Measurements from ENCODE around the gene TRIM5.

TRIM5 gene

DNA sequence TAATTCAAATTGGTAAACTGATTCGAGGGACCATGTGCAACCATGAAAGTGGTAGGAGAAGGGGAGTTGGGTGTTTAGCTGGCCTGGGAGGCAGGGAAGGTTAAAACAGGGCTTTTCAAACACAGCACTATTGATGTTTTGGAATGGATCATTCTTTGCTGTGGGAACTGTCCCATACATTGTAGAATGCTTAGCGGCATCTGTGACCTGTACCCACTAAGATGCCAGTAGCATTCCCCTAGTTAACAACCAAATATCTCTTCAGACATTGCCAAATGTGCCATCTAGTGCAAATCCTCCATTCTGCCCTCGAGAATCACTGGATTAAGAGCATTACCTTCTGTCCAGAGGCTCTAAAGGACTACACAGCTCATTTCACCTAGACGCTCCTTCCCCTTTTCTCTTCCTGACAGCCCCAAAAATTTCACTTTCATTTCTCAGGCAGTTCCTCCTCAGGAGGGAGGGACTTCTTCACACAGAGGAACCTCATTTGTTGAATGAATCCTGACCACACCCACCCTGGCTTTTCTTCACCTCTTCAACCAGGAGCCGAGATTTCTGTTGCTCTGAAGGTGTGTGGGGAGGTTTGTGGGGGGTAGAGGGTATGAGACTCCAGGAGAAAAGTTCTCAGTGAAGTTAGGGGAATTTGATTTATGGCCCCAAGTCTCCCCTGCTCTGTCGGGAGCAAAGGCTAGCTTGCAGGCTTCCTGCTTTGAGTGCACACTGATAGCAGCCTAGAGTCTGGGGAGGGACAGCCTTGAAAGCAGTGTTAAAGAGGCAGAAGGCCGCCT is 60.2 kb downstream of the TRIM5 start, which contains the start of gene TRIM34:
Gene TRIM34, plus strand, starts transcription at position 513 of the 791 bp plus-strand sequence. CDS start 7,331 bp downstream, outside the sequence.
- DNase-seq (ENCODE audit: low spot score): peak; percentile 67

DNA sequence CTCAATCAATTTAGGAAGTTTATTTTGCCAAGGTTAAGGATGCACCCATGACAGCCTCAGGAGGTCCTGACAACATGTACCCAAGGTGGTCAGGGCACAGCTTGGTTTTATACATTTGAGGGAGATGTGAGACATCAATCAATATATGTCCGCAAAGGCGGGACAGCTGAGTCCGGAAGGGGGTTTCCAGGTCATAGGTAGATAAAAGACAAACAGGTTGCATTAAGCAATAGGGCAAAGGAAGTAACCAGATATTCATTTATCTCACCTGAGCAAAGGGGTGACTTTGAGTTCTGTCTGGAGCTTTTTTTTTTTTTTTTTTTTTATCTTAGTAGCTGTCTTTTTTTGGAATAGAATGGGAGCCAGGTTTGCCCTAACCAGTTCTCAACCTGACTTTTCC is 62.1 kb downstream of the TRIM5 start:
- no peak for DNase-seq (ENCODE audit: low spot score)

DNA sequence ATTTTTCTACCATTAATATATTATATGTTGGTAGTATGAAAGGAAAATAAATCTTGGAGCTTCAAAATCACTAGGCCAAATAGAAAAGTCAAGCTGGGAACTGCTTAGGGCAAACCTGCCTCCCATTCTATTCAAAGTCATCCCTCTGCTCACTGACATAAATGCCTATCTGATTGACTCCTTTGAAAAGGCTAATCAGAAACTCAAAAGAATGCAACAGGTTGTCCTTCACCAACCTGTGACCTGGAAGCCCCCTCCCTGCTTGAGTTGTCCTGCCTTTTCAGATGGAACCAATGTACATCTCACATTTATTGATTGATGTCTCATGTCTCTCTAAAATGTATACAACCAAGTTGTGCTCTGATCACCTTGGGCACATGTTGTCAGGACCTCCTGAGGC is 63.3 kb downstream of the TRIM5 start:
- DNase-seq (ENCODE audit: low spot score): no peak

DNA sequence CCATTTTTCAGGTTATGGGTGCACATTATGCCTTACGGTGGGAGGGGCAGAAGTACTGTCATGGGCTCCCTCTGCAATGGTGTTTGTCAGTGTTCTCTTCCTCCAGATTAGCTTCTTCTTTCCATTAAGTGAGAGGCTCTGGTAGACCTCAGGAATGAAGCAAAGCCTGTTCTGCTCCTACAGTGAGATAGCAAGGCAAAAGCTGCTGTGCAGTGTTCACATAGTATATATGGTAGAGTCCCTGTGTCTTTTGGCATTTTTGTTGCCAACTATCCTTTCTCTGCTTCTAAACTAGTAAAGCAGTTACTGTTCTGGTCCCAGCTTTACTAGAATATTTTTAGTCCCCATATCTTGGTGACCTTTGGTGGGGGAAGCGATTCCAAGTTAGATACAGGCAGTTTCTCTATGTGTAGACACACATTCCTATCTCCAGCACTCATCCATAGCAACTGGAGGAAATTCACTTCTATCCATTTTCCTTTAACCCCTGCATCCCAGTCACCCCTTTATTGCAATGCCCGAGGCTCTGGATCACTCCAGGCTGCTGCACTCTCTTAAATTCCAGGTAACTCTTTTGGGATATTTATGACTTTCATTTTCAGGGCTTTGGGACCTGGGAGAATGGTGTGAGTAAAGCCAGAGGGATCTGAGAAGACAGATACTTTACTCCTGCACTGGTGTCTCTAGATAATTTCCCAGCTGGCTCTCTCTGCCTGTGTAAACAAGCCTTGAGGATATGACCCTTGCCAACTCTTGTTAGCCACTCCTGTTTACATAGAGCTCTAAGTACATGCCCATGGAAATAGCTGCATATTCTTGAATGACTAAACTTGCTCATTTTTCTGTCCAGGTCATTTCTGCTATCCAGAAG is 64.0 kb downstream of the TRIM5 start:
- DNase-seq (ENCODE audit: low spot score): peak; percentile 50

DNA sequence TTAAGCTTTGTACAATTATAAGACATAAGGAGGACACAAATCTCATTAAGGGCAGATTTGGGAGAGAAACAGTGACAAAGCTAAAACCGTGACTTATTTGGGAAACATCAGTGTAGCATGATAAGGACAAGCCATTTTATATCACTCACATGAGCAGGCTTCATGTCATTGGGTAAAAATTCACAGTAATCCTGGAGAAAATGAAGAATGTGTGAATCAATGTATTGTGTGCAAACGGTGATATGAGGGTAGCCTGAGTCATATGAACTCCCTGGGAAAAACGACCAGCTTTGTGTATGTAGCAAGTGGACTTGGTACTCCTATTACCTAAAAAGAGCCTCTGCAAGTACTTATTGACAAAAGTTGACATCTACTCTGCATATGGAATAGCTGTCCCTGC is 66.1 kb downstream of the TRIM5 start:
- no peak for DNase-seq (ENCODE audit: low spot score)
